GM19467 (cell line): ENCODE measurements around the gene FAM210A.

ENCODE experiments used
- ATAC-seq: cut with Tn5 transposase; IDR thresholded peaks from one replicate; pipeline ENCODE4 v1.9.1; 2021; ENCODE audit warnings: mild to moderate bottlenecking, moderate library complexity; ENCODE audit not compliant: unreplicated experiment

The FAM210A gene

GRCh38 chr18:13624563-13625237 is 101.7 kb downstream of the FAM210A start:
- no peak for ATAC-seq

GRCh38 chr18:13623871-13624270 is 102.5 kb downstream of the FAM210A start:
- no peak for ATAC-seq

- no peak for ATAC-seq
Measured at GRCh38 chr18:13623348-13623747, 103.0 kb downstream of the FAM210A start.

GRCh38 chr18:13622751-13623150 is 103.6 kb downstream of the FAM210A start:
- no peak for ATAC-seq

- no peak for ATAC-seq
Measured at GRCh38 chr18:13621886-13622619, 104.3 kb downstream of the FAM210A start.

GRCh38 chr18:13621446-13621849 is 104.9 kb downstream of the FAM210A start:
- no peak for ATAC-seq

GRCh38 chr18:13620818-13621445 is 105.4 kb downstream of the FAM210A start:
- no peak for ATAC-seq

GRCh38 chr18:13620206-13620672 is 106.1 kb downstream of the FAM210A start:
- no peak for ATAC-seq

- no peak for ATAC-seq
Measured at GRCh38 chr18:13619505-13620205, 106.7 kb downstream of the FAM210A start.

GRCh38 chr18:13618760-13619438 is 107.5 kb downstream of the FAM210A start:
- no peak for ATAC-seq

- ATAC-seq = no peak
Measured at GRCh38 chr18:13617826-13618515, 108.4 kb downstream of the FAM210A start.

GRCh38 chr18:13616525-13617035 is 109.8 kb downstream of the FAM210A start:
- no peak for ATAC-seq

GRCh38 chr18:13616041-13616440 is 110.3 kb downstream of the FAM210A start:
- ATAC-seq = no peak

GRCh38 chr18:13615432-13615861 is 110.9 kb downstream of the FAM210A start:
- no peak for ATAC-seq

GRCh38 chr18:13614641-13615288 is 111.6 kb downstream of the FAM210A start:
- ATAC-seq = no peak

- no peak for ATAC-seq
Measured at GRCh38 chr18:13613591-13614501, 112.5 kb downstream of the FAM210A start.
